T-helper 2 cell treated with Interferon-gamma antibody and Interleukin-4, amounts not matched to agents 100 ng/mL and 5 ng/mL, for 36 hours (primary cell): ENCODE data around the gene NTF3. TPM values are rescaled to one million over a fixed set of nuclear protein-coding genes. Genes with fewer than 3 reads are reported as not detected.

Experiments
- intact Hi-C: fragments of 100-400 bp; cut with micrococcal nuclease; formaldehyde crosslinking; loops from one replicate; pipeline ENCODE4 v1.15.1; 2023
- total RNA-seq: library from RNA; stranded (reverse); gene quantifications from 2 replicates; pipeline ENCODE4 v1.2.3, GENCODE V29; 2022

The NTF3 gene
- total RNA-seq, 1 donor from 2014 or later: not detected

- intact Hi-C loops: no loop called here
These were observed 25.0 kb downstream of the NTF3 start for GRCh38 chr12:5456906-5457305.

GRCh38 chr12:5458229-5459050, 26.5 kb downstream of the NTF3 start:
- intact Hi-C loops: no loop called here

GRCh38 chr12:5459051-5459782, 27.3 kb downstream of the NTF3 start:
- intact Hi-C loops: no loop called here

GRCh38 chr12:5460817-5461216, 28.9 kb downstream of the NTF3 start:
- intact Hi-C loops: no loop called here

- intact Hi-C loops: no loop called here
These were observed 30.1 kb downstream of the NTF3 start for GRCh38 chr12:5461966-5462365.

- intact Hi-C loops: no loop called here
These were observed 32.2 kb downstream of the NTF3 start for GRCh38 chr12:5464096-5464495.

- intact Hi-C loops: no loop called here
These were observed 33.5 kb downstream of the NTF3 start for GRCh38 chr12:5465384-5465783.

- intact Hi-C loops: no loop called here
These were observed 34.6 kb downstream of the NTF3 start for GRCh38 chr12:5466521-5466960.

GRCh38 chr12:5467931-5468330, 36.0 kb downstream of the NTF3 start:
- intact Hi-C loops: no loop called here

- intact Hi-C loops: no loop called here
These were observed 38.3 kb downstream of the NTF3 start for GRCh38 chr12:5470221-5470620.

GRCh38 chr12:5470703-5471102, 38.8 kb downstream of the NTF3 start:
- intact Hi-C loops: no loop called here

- intact Hi-C loops: no loop called here
These were observed 41.3 kb downstream of the NTF3 start for GRCh38 chr12:5473076-5473782.

- intact Hi-C loops: no loop called here
These were observed 41.8 kb downstream of the NTF3 start for GRCh38 chr12:5473783-5474116.

GRCh38 chr12:5476356-5476755, 44.4 kb downstream of the NTF3 start:
- intact Hi-C loops: no loop called here

- intact Hi-C loops: no loop called here
These were observed 46.3 kb downstream of the NTF3 start for GRCh38 chr12:5478081-5478706.

GRCh38 chr12:5479761-5480160, 47.9 kb downstream of the NTF3 start:
- intact Hi-C loops: no loop called here

- intact Hi-C loops: no loop called here
These were observed 48.5 kb downstream of the NTF3 start for GRCh38 chr12:5480218-5480937.

GRCh38 chr12:5480938-5481303, 49.0 kb downstream of the NTF3 start:
- intact Hi-C loops: no loop called here

- intact Hi-C loops: no loop called here
These were observed 49.7 kb downstream of the NTF3 start for GRCh38 chr12:5481645-5482044.

- intact Hi-C loops: no loop called here
These were observed 52.5 kb downstream of the NTF3 start for GRCh38 chr12:5484426-5484825.

- intact Hi-C loops: no loop called here
These were observed 53.5 kb downstream of the NTF3 start for GRCh38 chr12:5485454-5485853.
